BE2C (cell line): ENCODE data around the gene DTX1.

ENCODE experiments used
- DNase-seq: peaks from one replicate; pipeline ENCODE4 v3.0.0-alpha.2; 2020
- H3K27me3 ChIP-seq: fragments of 250-450 bp; sonication (Bioruptor Pico); 2 replicates; pipeline ENCODE4 v1.5.1; 2020; ENCODE audit warnings: mild to moderate bottlenecking
- H3K36me3 ChIP-seq: fragments of 250-450 bp; sonication (Bioruptor Pico); 2 replicates; pipeline ENCODE4 v1.5.1; 2020; ENCODE audit warnings: mild to moderate bottlenecking
- H3K4me1 ChIP-seq: fragments of 250-450 bp; sonication (Bioruptor Pico); 2 replicates; pipeline ENCODE4 v1.5.1; 2020
- H3K4me3 ChIP-seq: 2 replicates; pipeline ENCODE4 v1.5.1; 2011; ENCODE audit warnings: low read depth, low read length
- H3K9me3 ChIP-seq: fragments of 250-450 bp; sonication (Bioruptor Pico); 2 replicates; pipeline ENCODE4 v1.5.1; 2020
- CTCF ChIP-seq: IDR thresholded peaks from 2 replicates; pipeline ENCODE4 v1.5.1; 2012; ENCODE audit warnings: mild to moderate bottlenecking, low read depth, low read length

DTX1 gene

DNA sequence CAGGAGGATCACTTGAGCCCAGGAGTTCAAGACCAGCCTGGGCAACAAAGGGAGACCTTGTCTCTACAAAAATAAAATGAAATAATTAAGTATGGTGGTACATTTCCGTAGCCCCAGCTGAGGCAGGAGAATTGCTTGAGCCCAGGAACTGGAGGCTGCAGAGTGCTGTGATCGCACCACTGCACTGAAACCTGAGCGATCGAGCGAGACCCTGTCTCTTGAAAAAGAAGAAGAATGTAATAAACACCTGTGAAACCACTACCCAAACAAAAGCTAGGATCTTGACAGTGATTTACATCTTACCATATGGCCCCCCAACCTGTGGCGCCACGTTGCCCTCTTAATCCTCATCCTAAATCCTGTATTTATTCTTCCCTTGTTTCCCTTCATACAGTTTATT is 5.7 kb upstream of the DTX1 start:
- H3K9me3 ChIP-seq = no peaks in the 10 kb centered on the region
- no peak overlapping the region for H3K4me3 ChIP-seq
- DNase-seq = no peak
- H3K36me3 ChIP-seq = no peaks in the 10 kb centered on the region
- peaks cover 5% of the 10 kb centered on the region for H3K27me3 ChIP-seq
- no peak for TF ChIP-seq CTCF
- no peaks in the 10 kb centered on the region for H3K4me1 ChIP-seq

DNA sequence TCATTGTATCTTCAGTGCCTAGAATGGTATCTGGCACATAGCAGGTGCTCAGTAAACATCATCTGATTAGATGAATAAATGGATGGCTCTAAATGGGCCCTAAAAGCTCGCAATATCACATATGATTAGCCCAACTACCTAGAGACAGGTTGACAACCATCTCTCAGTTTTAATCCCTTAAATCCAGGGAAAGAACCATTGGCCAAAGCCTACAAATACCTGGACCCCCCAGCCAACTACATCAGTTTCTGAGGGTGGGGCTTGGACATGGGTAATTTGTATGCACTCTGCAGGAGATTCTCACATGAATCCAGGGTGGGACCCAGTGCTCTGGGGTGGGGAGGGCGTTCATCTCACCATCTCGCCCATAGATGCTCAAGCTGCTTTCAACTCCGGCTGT is 4.8 kb upstream of the DTX1 start:
- H3K4me1 ChIP-seq = no peaks in the 10 kb centered on the region
- peaks cover 13% of the 10 kb centered on the region for H3K27me3 ChIP-seq
- TF ChIP-seq CTCF = no peak
- no peak overlapping the region for H3K4me3 ChIP-seq
- no peaks in the 10 kb centered on the region for H3K36me3 ChIP-seq
- no peaks in the 10 kb centered on the region for H3K9me3 ChIP-seq
- DNase-seq = no peak

- no peaks in the 10 kb centered on the region for H3K9me3 ChIP-seq
- no peak for DNase-seq
- H3K4me3 ChIP-seq = no peak overlapping the region
- H3K4me1 ChIP-seq = no peaks in the 10 kb centered on the region
- no peaks in the 10 kb centered on the region for H3K36me3 ChIP-seq
- TF ChIP-seq CTCF = no peak
- peaks cover 15% of the 10 kb centered on the region for H3K27me3 ChIP-seq
These were observed 4.2 kb upstream of the DTX1 start for GRCh38 chr12:113052326-113052725.

- H3K4me3 ChIP-seq = no peak overlapping the region
- H3K4me1 ChIP-seq = peaks cover 3% of the 10 kb centered on the region; the same call in 1 of the 2 replicates
- H3K36me3 ChIP-seq = no peaks in the 10 kb centered on the region
- peaks cover 15% of the 10 kb centered on the region for H3K27me3 ChIP-seq
- no peak for TF ChIP-seq CTCF
- no peaks in the 10 kb centered on the region for H3K9me3 ChIP-seq
- DNase-seq = no peak
These were observed 1.5 kb upstream of the DTX1 start for GRCh38 chr12:113054948-113055486.

DNA sequence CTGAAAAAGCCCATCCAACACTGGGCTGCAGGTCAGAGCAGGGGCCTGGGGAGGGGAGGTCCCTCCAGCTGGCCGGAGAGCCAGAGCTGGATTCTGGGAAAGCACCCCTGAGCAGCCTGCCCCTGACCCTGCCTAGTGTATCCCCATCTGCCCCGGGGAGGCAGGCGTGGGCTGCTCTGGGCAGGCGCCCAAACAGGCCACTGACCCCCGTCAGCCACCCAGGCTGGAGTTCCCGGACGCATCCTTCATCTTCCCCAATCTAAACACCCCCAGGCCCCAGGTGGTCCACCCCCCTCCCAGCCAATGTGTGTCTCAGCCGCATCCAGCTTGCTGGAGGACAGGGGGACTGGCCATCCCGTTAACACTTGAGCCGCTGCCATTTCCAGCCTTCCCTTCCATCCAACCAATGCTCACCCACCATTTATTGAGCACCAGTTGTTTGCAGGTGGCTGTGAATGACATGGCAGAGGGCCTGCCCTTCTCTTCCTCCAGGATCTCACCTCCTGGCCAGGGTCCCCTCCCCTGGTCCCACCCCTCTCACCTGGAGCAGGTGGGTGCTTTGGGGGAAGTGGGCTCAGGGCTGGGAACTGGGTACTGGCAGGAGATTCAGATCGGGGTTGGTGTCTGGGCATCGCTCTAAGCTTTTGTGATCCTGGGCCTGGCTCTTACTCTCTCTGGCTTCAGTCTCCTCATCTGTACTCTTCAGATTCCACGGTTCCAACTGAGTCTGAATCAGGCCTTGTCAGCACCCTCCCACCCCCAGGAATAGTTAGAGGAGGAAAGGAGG is 743 bp upstream of the DTX1 start:
- H3K4me1 ChIP-seq = peaks cover 4% of the 10 kb centered on the region
- DNase-seq = no peak
- no peak overlapping the region for H3K4me3 ChIP-seq
- H3K9me3 ChIP-seq = no peaks in the 10 kb centered on the region
- no peak for TF ChIP-seq CTCF
- peaks cover 15% of the 10 kb centered on the region for H3K27me3 ChIP-seq
- no peaks in the 10 kb centered on the region for H3K36me3 ChIP-seq

DNA sequence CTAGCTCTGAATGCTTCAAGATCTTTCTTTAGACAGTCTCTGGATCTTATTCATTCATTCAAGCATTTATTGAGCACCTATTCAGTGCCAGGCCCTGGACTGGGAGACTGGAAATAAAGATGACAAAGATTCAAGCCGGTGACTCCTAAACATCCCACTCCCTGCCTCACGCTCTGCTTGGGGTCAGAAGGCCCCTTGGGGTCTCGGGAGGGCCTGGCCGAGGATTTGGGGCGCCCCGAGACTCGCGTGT is 224 bp upstream of the DTX1 start:
- Histone ChIP-seq H3K4me3 (peak overlapping the region; percentile 58), H3K4me1 (peaks cover 7% of the 10 kb centered on the region), H3K27me3 (peaks cover 15% of the 10 kb centered on the region), H3K9me3 (no peaks in the 10 kb centered on the region), H3K36me3 (no peaks in the 10 kb centered on the region)
- DNase-seq = no peak
- TF ChIP-seq CTCF = no peak
